Myocyte (in vitro differentiated cells): Measurements from ENCODE around the gene RIMS1. TPM values are rescaled to one million over a fixed set of nuclear protein-coding genes. Genes with fewer than 3 reads are reported as not detected.

Source experiments
- DNase-seq: peaks from one replicate; pipeline ENCODE4 v3.0.0-alpha.2; 2012; ENCODE audit warnings: low read depth
- total RNA-seq: library from RNA; depleted of rRNA; stranded (reverse); fragments of >200 nt; gene quantifications from 2 replicates; pipeline ENCODE4 v1.2.3, GENCODE V29; 2014

Gene RIMS1
- total RNA-seq, 1 donor from 2014 or later = 1.8 TPM

DNA sequence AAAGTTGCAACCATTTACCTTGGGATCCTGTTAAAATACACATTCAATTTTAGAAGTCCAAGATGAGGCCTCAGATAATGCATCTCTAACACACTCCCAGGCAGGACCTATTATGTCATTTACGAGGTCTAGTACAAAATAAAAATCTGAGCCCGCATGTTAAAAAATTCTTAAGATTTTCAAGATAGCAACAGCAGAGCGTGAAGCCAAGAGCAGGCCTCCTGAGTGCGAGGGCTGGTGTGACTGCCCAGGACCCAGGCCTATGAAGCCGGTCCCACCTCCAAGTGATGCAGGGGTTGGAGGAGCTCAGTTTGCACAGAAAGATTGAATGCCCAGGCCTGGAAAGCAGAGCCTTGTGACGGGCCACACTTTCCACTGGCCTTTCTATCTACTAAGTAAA lies 524.4 kb downstream of the RIMS1 start:
- no peak for DNase-seq

DNA sequence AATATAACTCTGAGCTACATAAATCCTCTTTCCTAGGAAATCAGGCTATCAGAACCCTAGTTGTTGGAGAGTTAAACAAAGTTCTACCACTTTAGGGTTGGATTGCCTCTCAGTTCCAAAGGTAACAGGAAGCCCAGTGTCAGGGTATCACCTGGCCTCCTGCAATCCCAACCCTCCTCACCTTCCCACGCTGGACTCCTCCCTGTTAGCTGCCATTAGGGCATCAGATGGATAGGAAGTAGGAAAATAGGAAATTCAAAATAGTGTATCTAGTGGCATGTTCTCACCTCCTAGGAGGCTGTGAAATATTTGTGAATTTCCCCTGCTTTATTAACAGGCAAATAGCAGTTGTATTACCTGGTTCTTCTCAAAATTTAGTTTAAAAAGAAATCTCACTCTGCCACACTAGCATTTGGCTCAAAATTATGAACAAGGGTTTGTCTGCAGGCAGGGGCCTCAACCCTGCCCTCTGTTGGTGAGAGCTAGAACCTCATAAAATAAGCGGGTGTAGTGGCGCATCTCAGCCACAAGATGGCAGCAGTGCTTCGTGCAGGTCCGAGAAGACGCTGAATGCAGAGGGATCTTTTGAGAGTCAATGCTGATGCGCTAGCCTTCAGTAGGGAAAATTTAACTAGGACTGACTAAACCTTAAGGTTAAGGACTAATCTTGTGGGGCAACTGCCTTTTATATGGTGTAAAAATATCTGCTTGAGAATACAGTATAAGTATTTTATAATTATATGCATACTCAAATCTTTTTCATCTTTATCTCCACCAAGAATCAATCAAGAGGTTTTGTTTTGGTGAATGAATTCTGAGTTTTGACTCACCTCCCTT lies 525.7 kb downstream of the RIMS1 start:
- peak; percentile 76 for DNase-seq

DNA sequence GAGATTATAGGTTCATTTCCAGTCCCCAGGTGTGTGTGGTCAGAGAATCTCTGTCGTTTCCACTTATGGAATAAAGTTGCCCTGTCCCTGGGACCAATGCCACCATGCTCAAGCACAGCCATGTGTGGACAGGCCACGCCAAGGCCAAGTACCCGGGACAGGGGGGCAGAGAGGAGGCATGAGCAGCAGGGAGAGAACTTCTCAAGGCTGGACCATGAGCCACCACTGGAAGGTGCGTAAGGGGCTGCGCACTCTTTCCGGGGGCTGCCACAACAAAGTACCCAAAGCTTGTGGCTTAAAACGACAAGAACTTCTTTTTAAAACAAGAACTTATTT lies 526.3 kb downstream of the RIMS1 start:
- no peak for DNase-seq

DNA sequence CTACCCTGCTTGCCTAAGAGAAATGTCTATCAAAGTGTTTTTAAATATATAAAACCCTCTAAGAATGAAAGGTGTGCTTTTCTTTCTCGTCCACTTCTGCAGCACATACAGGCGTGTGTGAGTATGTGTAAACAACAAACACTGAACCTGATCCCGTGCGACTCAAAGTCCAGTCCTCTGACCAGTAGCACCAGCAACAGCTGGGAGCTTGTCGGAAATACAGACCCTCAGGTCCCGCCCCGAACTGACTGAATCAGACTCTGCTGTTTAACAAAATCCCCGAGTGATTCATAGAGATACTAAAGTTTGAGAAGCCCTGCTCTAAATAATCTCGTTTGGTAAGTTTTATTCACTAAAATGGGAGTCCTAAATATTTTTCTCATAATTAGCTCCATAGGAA lies 527.5 kb downstream of the RIMS1 start:
- DNase-seq = peak; percentile 86

DNA sequence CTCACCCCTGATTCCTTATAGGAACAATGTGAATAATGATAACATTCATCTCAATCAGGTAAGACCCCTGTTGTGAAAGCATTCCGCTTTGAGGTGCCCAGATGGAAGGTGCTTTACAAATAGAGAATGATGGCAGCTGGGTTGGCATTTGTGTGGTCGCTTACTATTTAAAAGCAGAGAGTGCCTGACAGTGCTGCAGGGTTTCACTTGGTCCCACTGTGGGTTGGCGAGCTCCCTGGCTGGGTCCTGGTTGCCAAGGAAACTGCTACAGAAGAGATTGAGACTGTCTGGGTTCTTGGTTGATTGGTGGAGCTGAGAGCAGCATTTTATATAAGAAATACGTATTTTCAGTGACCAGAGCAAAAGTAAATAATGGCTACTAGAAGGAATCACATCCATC lies 528.3 kb downstream of the RIMS1 start:
- DNase-seq = peak; percentile 68

DNA sequence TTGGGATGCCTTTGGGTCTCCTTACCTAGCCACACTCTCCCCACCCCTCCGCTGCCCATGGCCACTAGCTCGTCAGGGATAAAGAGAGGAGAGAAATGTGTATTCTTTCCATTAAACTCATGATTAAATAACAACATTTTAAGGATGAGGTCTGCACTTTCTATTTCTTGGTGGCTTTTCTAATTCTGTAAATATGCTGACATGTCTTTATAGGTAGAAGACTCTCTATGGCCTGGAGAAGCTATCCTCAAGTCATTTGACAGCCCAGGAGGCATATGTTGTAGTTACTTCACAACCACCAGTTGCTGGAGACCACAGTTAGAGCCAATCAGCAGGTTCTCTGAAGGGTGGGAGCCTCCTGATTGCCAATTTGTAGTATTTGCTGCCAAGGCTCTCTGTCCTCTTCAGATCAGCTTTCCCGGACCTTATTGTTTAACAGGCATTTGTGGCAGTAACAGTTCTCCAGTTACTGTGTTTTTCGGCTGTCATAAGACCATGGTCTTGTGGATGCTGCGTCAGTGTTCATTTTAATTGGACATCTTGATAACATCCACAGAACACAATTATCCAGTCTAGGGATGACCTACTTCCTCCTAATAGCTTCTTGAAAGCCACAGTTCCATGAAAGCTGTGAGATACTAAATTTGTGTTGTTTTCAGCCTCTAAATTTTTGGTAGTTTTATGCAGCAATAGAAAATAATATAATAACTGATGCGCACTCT lies 530.6 kb downstream of the RIMS1 start:
- no peak for DNase-seq

DNA sequence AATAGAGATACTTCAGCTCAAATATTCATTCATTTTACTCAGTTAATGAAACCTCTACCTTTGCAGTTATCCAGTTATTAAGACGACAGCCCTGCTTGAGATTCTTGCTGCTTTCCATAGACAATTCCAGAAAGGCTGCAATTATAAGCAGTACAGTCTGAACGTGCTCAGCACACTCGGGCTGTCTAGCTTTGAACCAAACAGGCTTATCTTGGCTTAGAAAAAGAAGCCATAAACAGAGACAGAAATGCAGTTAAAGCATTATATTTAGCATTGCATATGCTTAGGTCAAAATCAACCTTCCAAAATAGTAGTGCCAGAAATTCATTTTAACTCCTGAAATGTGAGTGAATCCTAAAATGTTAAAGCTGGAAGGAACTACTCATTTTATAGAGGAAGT lies 531.4 kb downstream of the RIMS1 start:
- no peak for DNase-seq

DNA sequence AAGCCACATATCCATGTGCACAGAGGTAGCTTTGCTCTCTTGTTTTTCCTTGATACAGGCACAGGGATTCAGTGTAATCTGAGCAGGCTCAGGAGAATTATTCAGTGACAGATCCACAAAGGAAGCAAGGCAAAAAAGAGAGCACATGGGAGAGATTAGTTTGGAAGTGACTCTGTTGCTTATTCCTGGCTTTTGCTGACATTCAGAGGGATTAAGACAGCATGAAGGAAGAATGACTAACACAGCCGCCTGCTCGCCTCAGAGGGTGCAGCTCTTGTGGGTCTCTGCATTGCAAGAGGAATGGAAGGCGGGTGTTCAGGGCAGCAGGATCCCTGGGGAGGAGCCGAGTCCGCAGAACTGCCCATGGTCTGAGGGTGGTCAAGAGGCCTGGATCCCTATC lies 532.1 kb downstream of the RIMS1 start:
- peak; percentile 91 for DNase-seq

DNA sequence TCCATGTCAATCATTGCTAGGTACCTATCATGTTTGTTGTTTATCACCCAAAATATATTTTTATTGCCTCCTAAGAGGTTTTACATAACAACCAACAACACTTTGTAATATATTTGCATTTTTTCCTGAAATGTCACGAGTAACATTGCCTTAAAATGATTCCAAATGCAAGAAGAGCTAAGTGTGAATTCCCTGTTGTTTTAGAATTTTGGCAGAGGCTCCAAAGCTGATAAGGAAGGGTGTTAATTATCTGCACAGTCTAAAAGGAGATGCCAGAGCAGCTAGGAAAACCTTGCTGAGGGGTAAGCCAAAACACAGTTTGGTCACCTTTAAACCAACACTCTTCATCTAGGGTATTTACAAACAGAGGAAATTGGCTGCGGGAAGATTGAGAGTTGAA lies 533.6 kb downstream of the RIMS1 start:
- no peak for DNase-seq

DNA sequence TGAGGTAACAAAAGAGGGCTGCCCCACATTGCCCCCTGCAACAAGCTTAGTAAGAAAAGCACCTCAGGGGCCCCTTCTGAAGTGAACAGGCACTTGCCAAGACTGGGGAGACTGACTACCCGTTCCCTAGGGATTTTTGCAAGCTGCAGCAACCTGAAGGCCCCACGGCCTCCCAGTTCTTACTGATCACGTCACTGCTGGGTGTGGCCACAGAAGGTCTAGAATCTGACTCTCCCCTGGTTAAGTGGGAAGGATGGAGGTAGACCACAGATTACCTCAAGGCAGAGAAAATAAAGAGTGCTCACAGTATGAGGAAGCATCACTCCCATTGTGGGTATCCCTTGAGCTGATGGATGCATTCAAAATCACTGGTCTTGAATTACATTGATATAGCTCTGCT lies 534.1 kb downstream of the RIMS1 start:
- no peak for DNase-seq

DNA sequence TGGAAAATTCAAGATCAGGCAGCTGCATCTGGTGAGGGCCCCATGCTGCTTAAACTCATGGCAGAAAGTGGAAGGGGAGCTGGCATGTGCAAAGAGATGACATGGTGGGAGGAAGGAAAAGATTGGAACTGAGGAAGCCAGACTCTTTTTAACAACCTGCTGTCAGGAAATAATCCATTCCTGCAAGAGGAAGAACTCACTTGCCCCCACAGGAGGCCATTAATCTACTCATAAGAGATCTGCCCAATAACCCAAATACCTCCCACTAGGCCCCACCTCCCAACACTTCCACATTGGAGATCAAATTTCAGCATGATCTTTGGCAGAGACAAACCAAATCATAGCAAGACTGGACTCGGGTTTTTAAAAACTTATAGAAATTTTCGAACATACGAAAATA lies 535.0 kb downstream of the RIMS1 start:
- DNase-seq = no peak

DNA sequence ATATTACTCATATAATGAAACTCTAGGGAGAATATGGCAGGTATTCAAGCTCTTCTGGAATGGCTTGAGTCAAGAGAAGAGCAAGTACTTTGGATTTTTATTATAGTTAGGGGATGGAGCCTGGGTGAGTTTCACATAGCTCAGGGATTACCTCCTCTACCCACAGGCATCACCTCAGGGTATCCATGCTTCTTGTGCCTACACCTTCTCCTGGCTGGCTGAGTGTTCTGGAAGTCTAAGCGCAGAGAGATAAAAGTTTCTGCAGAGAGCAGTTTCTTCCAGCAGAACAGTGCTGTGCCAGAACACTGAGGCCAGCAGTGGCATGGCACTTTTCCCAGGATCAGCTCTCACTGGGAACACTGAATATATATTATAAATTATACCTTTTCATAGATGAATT lies 535.8 kb downstream of the RIMS1 start:
- DNase-seq = no peak

DNA sequence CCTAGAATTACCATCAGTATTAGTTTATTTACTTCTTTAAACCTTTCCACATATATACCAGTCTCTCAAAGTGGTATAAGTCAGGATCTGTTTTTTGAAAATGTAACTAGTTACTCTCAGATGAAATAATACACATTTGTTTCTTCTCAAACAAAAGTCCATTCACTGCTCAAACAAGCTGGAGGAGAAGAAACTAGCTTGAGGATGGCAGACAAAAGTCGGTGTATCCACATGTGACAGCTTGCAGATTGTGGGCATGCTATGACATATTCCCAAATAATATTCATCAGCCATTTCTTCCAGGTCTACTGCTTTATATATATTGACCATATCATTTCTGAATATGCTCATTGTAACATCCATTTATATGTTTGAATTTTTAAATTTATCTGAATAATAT lies 538.1 kb downstream of the RIMS1 start:
- DNase-seq = no peak

DNA sequence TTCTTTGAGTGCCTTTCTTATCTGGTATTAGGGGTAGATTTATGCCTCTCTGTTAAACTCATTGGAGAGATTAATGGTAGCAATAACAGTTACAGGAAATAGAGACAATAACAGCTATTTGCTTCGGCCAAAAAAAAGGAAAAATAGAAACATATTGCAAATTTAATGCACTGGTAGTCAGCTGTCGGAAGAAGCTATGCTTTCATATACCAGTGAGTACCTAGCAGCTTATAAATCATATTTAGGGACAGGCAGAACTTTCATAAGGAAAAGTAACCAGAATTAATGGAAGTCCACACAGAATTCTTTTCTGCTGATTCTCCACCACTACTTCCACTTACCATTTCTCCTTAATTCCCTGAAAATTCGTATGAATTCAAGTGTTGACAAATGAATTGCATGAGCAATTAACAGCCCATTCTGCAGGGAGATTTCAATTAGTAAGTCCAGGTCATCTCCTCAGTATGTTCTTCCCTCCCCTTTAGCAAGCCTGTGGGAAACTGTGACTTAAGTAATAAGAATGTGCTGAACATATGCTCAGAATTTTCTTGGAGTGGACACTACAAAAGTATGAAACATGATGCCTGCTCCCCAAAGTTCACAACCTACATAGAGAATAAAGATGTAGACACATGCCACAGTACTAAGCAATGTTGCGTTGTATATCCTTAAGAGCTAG lies 538.8 kb downstream of the RIMS1 start:
- peak; percentile 52 for DNase-seq

DNA sequence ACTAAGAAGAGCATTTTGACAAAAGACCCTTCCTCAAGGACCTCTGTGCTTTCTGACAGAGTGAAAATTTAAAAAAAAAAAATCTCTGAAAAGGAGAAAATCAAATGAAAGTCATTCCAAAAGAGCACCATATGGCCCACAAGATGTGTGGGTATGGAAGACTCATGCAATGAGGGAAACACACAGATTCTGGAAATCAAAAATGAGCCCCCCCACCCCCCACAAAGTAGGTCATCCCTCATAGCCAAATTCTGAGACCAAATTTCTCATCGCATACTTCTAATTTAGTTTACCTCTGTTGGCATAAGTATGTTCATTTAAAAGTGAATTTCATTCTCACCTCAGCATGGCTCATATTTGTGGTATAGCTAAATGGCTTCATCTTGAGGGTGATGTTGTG lies 554.3 kb downstream of the RIMS1 start:
- no peak for DNase-seq

DNA sequence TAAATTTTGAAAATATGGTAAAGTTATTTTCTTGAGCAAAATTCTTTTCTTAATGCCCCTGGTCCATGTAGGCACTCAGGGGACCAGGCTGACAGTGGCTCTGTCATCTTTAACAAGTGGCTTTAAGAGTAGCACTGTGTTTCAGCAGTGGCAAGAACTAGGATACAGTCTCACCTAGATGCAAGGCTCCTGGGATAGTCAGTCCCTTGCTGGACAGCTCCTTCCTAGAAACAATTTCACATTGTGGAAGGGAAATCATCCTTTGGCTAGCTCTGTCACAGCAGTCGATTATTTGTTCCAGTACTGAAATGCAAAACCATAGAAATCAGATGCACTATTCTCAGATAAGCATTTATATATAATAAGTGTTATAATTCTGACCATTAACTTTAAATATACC lies 560.1 kb downstream of the RIMS1 start:
- peak; percentile 53 for DNase-seq
